Measurements from ENCODE around the gene AKAP5. TPM values are rescaled to one million over a fixed set of nuclear protein-coding genes. Genes with fewer than 3 reads are reported as not detected.

Gene AKAP5, protein sequence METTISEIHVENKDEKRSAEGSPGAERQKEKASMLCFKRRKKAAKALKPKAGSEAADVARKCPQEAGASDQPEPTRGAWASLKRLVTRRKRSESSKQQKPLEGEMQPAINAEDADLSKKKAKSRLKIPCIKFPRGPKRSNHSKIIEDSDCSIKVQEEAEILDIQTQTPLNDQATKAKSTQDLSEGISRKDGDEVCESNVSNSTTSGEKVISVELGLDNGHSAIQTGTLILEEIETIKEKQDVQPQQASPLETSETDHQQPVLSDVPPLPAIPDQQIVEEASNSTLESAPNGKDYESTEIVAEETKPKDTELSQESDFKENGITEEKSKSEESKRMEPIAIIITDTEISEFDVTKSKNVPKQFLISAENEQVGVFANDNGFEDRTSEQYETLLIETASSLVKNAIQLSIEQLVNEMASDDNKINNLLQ
- total RNA-seq = 1 to 10 TPM in 2 of 4 donors, under 1 TPM in 2; 0.51 to 5.3 (median 2.8) TPM

DNA sequence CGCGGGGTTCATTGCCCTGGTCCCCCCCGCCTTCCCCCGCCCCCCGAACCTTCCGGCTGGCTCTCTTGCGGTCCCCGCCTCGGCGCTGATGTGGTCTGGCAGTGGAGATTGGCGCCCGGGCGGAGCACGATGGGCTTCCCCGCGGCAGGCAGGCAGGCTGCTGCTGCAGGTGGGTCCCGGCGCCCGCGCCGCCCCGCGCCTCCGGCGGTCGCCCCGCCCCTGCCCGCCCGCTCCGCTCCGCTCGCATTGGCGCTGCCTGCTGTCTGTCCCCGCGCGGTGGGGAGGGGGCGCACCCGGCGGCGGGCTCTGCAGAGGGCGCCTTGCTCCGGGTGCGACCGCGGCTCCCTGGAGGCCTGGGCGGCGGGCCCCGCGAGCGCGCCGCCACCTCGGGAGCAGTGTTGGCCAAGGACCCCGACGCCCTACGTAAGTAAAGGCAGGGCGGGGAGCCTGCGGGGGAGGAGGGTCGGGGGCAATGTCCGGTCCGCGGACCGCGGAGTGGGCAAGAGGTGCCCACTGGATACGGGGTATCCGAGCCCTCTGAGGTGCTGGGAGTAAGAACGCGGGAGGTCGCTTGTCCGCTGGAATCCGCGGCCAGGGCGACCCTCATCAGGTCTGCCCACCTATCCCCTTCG, at the start of gene AKAP5:
Gene AKAP5 (plus strand): TSS at position 309 of the 632 bp plus-strand sequence. CDS start 2,896 bp downstream, outside the sequence.
- Histone ChIP-seq H3K4me1 (no peaks in the 10 kb centered on the region), H3K27me3 (no peaks in the 10 kb centered on the region), H3K4me3 (peak within 1 kb of the TSS; percentile 73 to 87), H3K9me3 (no peaks in the 10 kb centered on the region), H3K27ac (peak within 1 kb of the TSS; percentile 79 to 91), H3K36me3 (no peaks in the 10 kb centered on the region)
- no peak for TF ChIP-seq POLR2A (IDR thresholded peaks at IDR 0.05)
- TF ChIP-seq, protein P1, sequence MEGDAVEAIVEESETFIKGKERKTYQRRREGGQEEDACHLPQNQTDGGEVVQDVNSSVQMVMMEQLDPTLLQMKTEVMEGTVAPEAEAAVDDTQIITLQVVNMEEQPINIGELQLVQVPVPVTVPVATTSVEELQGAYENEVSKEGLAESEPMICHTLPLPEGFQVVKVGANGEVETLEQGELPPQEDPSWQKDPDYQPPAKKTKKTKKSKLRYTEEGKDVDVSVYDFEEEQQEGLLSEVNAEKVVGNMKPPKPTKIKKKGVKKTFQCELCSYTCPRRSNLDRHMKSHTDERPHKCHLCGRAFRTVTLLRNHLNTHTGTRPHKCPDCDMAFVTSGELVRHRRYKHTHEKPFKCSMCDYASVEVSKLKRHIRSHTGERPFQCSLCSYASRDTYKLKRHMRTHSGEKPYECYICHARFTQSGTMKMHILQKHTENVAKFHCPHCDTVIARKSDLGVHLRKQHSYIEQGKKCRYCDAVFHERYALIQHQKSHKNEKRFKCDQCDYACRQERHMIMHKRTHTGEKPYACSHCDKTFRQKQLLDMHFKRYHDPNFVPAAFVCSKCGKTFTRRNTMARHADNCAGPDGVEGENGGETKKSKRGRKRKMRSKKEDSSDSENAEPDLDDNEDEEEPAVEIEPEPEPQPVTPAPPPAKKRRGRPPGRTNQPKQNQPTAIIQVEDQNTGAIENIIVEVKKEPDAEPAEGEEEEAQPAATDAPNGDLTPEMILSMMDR (IDR thresholded peaks at IDR 0.05) = no peak
- intact Hi-C loops (cut with DNase I; ENCODE audit: low total_unique reads) = no loop called here
- DNase-seq = peak; percentile 54 to 63

DNA sequence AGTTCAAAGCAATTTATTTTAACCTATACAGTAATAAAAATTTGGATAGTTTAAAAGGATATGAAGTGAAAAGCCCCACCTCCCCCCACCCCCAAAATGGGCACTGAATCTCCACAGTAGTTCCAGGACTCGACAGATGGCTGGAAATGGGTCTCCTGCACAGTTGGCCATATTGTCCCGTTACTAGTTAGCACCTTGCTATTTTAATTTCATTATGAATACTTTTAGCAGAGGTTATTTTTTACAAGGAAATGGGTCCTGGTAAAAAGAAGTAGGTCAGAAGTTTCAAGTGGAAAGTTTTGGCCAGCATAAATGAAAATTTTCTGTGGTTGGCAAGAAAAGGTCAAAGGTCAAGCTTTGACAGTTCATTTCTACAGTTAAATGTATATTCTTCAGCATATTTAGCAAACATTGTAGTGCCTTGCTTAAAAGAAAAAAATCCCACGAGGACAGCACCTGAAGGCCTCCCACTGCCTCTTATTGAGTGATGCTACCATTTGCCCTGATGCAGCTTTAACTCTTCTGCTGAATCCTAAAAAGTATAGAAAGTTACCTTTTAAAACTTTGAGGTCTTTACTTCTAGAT, 48.9 kb upstream of the AKAP5 start:
- TF ChIP-seq, protein P1 (IDR thresholded peaks at IDR 0.05) = no peak
- no peak for TF ChIP-seq POLR2A (IDR thresholded peaks at IDR 0.05)
- peaks cover 0 to 2% of the 10 kb centered on the region in 2 donors for H3K36me3 ChIP-seq

DNA sequence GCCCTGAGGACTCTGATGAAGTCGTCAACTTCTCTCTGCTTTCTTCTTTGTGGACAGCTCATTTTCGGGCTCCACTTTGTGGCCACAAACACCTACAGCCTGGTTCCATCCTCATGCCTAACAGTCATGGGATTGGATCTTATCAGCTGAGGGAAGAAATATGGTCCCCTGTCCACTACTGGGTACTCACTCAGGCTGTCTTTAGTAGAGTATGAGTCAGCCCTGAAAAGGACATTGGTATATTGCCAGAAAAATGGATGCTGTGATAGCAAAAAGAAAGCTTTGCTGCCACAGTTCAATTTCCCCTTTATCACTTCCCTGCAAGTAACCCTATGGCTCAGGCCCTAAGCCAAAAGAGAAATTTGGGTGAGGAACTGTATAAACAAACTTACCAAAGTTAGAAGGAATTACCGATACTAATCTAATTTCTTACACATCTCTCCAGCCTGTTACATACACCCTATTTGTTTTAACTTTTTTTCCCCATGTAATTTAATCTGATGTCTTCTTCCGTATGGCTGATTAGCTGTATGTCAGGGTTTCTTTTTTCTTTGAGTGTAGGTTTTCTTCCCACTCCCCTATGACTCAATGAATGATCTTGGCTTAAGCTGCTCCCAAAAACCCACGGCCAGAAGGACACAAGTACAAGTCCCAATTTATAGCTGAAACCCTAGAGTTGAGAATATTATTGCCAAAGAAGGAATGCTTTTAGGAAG, 48.1 kb upstream of the AKAP5 start:
- no peak for DNase-seq
- Histone ChIP-seq H3K27me3 (no peaks in the 10 kb centered on the region), H3K36me3 (peaks cover 0 to 2% of the 10 kb centered on the region in 2 donors), H3K4me1 (no peaks in the 10 kb centered on the region), H3K27ac (no peak overlapping the region), H3K4me3 (no peak overlapping the region), H3K9me3 (no peaks in the 10 kb centered on the region)
- TF ChIP-seq, protein P1 (IDR thresholded peaks at IDR 0.05) = no peak
- TF ChIP-seq POLR2A (IDR thresholded peaks at IDR 0.05) = no peak
- intact Hi-C loops (cut with DNase I; ENCODE audit: low total_unique reads) = no loop called here

More for the DNA sequence above, 48.9 kb upstream of the AKAP5 start:
- DNase-seq = no peak
- Histone ChIP-seq H3K4me3 (no peak overlapping the region), H3K27me3 (no peaks in the 10 kb centered on the region), H3K4me1 (no peaks in the 10 kb centered on the region), H3K27ac (no peak overlapping the region), H3K9me3 (no peaks in the 10 kb centered on the region)
- intact Hi-C loops (cut with DNase I; ENCODE audit: low total_unique reads) = no loop called here

DNA sequence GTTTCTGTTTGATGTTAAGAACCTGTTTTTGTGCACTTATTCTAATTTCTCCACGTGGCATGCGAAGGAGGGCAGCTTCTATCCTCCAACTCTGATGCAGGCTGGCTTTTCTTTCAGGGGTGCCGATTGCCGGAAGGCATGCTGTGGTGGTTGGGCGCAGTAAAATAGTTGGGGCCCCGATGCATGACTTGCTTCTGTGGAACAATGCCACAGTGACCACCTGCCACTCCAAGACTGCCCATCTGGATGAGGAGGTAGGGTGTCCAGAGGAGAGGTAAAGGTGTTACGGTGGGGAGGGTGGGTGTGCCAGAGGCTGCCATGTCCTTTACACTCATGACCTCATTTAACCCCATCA, 47.6 kb upstream of the AKAP5 start:
- TF ChIP-seq POLR2A (IDR thresholded peaks at IDR 0.05) = no peak
- TF ChIP-seq, protein P1 (IDR thresholded peaks at IDR 0.05) = no peak
- no peaks in the 10 kb centered on the region for H3K9me3 ChIP-seq
- peaks cover 0 to 2% of the 10 kb centered on the region in 2 donors for H3K36me3 ChIP-seq
- H3K27me3 ChIP-seq = no peaks in the 10 kb centered on the region
- no peak overlapping the region for H3K4me3 ChIP-seq
- no peaks in the 10 kb centered on the region for H3K4me1 ChIP-seq
- DNase-seq = no peak
- no peak overlapping the region for H3K27ac ChIP-seq
- intact Hi-C loops (cut with DNase I; ENCODE audit: low total_unique reads) = no loop called here
